ENCODE measurements around the gene GPSM1. TPM values are rescaled to one million over a fixed set of nuclear protein-coding genes. Genes with fewer than 3 reads are reported as not detected.

The GPSM1 gene
- total and polyA plus RNA-seq, 9 of the 15 experiments (the other 6 are each of a cell fraction or from before 2014, with no cell fraction given), result 0.04 to 14.2 (median 3.1) TPM

DNA sequence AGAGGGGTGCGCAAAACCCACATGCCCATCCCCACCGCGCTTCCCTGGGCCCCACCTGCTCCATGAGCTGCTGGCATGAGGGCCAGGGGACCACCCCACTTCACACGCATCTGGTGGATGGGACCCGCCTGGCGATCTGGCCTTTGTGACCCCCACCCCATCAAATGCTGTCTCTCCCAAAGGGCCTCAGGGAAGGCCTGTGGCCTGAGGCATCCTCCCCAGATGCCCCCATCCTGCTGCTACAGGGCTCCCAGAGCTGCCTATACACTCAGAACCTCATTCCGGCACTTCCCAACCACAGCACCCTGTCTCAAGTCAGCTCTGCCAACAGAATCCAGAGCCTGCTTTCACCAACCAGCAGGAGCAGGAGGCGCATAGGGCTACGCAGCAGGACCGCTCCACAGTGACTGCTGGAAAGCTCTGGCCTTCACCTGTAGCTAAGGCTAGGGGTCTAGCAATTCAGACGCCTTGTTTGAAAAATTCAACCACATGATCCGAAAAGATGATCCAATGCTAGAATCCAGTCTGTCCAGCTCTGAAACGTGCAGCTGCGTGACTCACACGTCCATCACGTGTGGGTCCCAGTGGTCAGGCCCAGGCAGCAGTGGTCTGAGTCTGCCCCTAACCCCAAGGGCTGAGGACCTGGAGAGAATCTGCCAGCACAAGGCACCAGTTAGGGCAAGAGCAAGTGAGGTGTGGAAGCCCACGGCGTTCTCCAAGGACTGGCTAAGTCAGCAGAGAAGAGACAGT is 74.0 kb downstream of the GPSM1 start (continued):
- TF ChIP-seq NFYB (IDR thresholded peaks at IDR 0.05; ENCODE audit: extremely low read depth, insufficient read length), result no peak
- 0 out of 2 replicates have a peak, but pooled peaks have one; percentile 9 for TF ChIP-seq POLR2AphosphoS5 (IDR thresholded peaks at IDR 0.05; ENCODE audit: control insufficient read depth, insufficient read depth, low read depth, low read length)
- TF ChIP-seq SUPT5H (IDR thresholded peaks at IDR 0.05), result 0 out of 2 replicates have a peak, but pooled peaks have one; percentile 59
- no peak for TF ChIP-seq NFE2L1 (tag; IDR thresholded peaks at IDR 0.05; ENCODE audit: borderline replicate concordance, low read depth)
- peak; percentile 55 for TF ChIP-seq POLR2A (conservative IDR thresholded peaks at IDR 0.05)

DNA sequence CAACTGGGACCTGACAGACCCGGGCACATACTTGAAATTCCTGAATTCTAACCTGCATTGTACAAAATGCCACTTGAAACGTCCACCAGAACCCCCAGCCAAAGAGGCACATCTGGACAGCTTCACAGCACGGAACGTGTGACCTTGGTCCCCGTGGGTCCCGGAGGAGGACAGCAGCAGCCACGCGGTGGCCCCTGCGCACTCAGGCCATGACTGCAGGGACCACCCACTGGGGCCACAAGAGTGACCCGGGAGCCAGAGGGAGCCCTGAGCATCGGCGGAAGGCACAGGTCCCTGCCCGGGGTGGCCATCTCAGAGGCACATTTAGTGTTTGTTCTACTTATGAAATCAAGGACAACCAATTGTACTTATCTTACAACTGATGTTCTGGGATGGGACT is 74.7 kb downstream of the GPSM1 start:
- no TSS peak for BruUV-seq (replicated peaks)
- Histone ChIP-seq H3K9me1 (ENCODE audit: control insufficient read depth, insufficient read depth, low read length) (no peaks in the 10 kb centered on the region), H3K9ac (ENCODE audit: insufficient read depth in 1 of 2, low read depth in 2 of 2, low read length in 2 of 2) (no peak overlapping the region), H3K4me1 (replicated peaks in 1 of 2; ENCODE audit: control insufficient read depth in 2 of 2, insufficient read depth in 2 of 2, low read length in 2 of 2) (peaks cover 7 to 44% of the 10 kb centered on the region in 2 experiments; a peak in 4 of 5 replicates), H3K4me2 (ENCODE audit: insufficient read depth, low read length) (no peak overlapping the region), H3K9me3 (replicated peaks; ENCODE audit: control insufficient read depth, insufficient read depth, low read depth, low read length) (no peaks in the 10 kb centered on the region), H3K27ac (ENCODE audit: extremely low read depth, low read depth, low read length) (no peak overlapping the region), H2AFZ (ENCODE audit: low read depth, low read length) (no peak overlapping the region), H3K4me3 (no peak overlapping the region), H3K36me3 (ENCODE audit: control insufficient read depth, insufficient read depth, low read length) (peaks cover 71% of the 10 kb centered on the region), H3K79me2 (ENCODE audit: control insufficient read depth, insufficient read depth, low read length) (peaks cover 31% of the 10 kb centered on the region), H3K27me3 (ENCODE audit: control insufficient read depth in 2 of 2, insufficient read depth in 2 of 2, low read length in 2 of 2) (no peaks in the 10 kb centered on the region), H4K20me1 (replicated peaks; ENCODE audit: control insufficient read depth, insufficient read depth, low read length) (no peaks in the 10 kb centered on the region; the same call in 1 of the 2 replicates)
- FAIRE-seq (no peak), DNase-seq (ENCODE audit: extremely low read depth in 1 of 4, low spot score in 3 of 4) (no peak), ATAC-seq (no peak)
- in situ Hi-C loops (cut with MboI), result no loop called here
- 86% methylated on average over 11 of the region's 13 CpGs for WGBS (ENCODE audit: insufficient coverage, low coverage, missing lambda C conversion rate)
- POLR2A ChIA-PET, result interaction anchor here (0.6 to 1.1 kb wide), 6 partner anchors 8 to 731 kb away, joined by 3 to 4 read pairs (median 3); no protein-coding TSS in a partner anchor
- CTCF ChIA-PET (ENCODE audit: low intra/inter-chr PET ratio), result interaction anchor here (0.7 to 1.0 kb wide), 2 partner anchors 61 to 63 kb away, joined by 3 read pairs; no protein-coding TSS in a partner anchor
- TF ChIP-seq MTF1 (CRISPR knock-in tag; IDR thresholded peaks at IDR 0.05; ENCODE audit: borderline replicate concordance) (no peak), RBFOX2 (IDR thresholded peaks at IDR 0.05; ENCODE audit: low read depth, low read length) (peak; percentile 53), POLR2G (IDR thresholded peaks at IDR 0.05; ENCODE audit: low read depth, low read length) (peak; percentile 63)
- intact Hi-C loops (cut with micrococcal nuclease), result no loop called here

All from K562 (cell line).